Activated gamma-delta T cell (primary cell): ENCODE results near the gene DHRS7.
"Not testable (repeated sequence)": the region's sequence is repeated elsewhere in the genome, so short reads cannot be mapped to it uniquely, and the experiment has no call there.

Experiments used
- DNase-seq: peaks from one replicate; lab custom pipeline; 2025; lab: John Stamatoyannopoulos, UW

The DHRS7 gene

GRCh38 chr14:60134702-60135101 lies 30.5 kb downstream of the DHRS7 start:
- DNase-seq: no peak

DNA sequence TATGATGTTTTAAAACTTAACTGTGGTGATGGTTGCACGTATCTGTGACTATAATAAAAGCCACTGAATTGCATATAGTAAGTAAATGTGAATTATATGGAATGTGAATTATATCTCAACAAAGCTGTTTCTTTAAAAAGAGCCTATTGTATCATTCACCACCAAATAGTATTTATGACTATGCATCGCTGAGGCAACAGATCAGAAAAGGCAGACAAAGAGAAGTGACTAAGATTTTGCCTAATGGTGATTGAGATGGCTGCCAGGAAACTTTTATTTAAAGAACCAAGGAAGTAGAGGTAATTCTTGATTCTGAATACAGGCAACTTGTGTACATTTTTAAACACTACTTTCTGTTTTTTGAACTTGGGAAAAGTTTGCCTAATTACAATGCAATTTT lies 31.7 kb downstream of the DHRS7 start:
- no peak for DNase-seq

GRCh38 chr14:60125918-60126317 lies 39.3 kb downstream of the DHRS7 start:
- no peak for DNase-seq

- DNase-seq: no peak
Measured at GRCh38 chr14:60116181-60116580, 49.0 kb downstream of the DHRS7 start.

- no peak for DNase-seq
Measured at GRCh38 chr14:60114881-60115280, 50.3 kb downstream of the DHRS7 start.

GRCh38 chr14:60111732-60112131 lies 53.5 kb downstream of the DHRS7 start:
- DNase-seq: no peak

DNA sequence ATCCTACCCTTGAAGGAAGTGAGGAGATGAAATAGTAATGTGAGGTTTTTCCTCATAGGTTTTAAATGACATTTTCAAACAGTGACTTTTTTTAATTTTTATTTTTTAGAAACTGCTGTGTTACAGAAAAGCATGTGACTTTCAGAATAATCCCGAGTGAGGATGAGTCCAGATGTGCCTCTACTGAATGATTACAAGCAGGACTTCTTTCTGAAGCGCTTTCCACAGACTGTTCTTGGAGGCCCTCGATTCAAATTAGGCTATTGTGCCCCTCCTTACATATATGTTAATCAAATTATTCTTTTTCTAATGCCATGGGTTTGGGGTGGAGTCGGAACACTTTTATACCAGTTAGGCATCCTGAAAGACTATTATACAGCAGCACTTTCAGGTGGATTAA lies 57.7 kb downstream of the DHRS7 start:
- no peak for DNase-seq

DNA sequence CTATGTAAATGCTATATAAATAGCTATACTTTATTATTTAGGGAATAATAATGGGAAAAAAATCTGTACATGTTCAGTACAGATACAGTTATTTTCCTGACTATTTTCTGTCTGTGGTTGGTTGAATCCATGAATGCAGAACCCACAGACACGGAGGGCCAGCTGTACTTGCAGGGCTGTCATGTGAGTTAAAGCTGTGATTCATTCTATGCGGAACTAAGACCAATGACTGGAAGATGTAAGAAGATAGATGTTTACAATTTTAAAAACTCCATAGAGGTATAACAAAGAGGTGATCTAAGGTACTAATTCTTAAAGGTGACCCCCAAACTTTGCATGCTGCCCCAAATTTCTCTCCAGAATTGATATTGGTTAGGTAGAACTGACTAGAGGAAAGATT lies 58.9 kb downstream of the DHRS7 start:
- no peak for DNase-seq

DNA sequence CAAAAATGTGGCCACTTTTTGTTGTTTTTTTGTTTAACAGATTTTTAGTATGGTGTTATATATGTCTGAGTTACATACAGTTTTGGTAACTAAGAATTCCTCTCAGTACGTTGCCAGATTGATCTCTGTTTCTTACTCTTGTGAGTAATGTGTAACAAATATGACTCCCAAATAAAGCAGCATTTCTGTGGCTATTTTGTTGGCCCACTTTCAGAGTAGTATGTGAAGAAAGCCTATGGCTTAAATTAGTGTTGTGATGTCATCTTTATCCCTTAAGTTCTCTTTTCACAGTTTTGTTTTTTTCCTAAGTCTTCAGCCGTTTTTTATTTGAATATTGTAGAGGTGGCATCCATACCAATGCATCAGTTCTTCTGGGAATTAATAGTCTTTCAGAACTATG lies 62.8 kb downstream of the DHRS7 start:
- no peak for DNase-seq

DNA sequence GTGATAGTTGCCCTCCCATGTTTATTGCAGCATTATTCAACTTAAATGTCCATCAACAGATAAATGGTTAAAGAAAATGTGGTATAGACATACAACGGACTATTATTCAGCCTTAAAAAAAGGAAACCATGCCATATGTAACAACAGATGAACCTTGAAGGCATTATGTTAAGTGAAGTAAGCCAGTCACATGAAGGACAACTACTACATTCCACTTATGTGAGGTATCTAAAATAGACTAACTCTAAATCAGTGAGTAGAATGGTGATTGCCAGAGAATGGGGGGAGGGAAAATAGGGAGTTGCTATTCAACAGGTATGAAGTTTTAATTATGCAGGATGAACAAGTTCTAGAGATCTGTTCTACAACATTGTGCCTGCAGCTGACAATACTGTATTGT lies 63.4 kb downstream of the DHRS7 start:
- DNase-seq: no peak

- DNase-seq: not testable (repeated sequence)
Measured at GRCh38 chr14:60099855-60100254, 65.3 kb downstream of the DHRS7 start.

DNA sequence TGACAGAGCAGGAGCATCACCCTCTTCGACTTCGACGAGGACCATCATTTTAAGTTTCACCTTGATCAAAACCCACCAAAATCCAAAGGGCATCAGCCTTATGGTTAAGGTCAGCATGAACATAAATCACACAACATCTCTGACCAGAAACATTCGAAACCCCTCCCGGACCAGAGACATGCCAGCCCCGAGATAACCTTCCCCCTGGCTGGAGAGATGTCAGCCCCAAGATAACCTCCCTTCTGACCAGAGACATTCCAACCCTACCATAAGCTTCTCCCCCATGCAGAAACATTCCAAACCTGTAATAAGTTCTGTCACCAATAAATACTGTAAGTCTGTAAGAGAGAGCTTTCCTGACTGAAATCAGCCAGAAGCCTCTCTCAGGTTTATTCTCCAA lies 67.2 kb downstream of the DHRS7 start:
- DNase-seq: no peak

DNA sequence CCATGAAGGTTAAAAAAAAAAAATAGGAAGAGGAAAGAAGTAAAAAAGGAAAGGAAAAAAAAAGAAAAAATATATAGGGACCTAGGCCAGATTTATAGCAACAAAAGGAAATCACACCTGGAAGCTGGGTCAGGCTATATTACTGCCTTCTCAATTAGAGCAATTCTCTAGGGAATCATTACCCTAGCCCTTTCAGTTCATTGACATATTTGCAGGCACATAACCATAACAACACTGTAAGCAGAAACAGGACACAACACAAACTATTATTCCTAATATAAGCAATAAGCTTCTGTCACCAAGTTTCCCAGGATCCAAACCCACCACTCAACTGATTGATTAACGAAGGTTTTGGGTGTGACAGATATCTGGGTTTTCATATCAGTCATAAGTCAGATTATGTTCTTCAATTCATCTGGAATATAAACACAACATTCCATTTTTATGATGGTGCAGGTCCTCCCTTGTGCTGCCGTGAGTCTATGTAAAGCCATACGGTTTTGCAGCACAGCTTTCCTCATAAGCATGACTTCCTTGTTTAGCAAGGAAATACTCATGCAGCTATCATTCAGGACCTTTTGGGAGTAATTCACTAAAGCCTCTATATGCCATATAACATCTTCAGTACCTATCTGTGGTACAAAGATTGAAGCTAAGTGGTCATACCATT lies 69.3 kb downstream of the DHRS7 start:
- DNase-seq: no peak

GRCh38 chr14:60095231-60095630 lies 70.0 kb downstream of the DHRS7 start:
- DNase-seq: no peak

GRCh38 chr14:60094306-60094897 lies 70.8 kb downstream of the DHRS7 start:
- DNase-seq: no peak
